ENCODE measurements around the gene ZNF511.

ZNF511 gene

GRCh38 chr10:133302230-133302629 is 6.5 kb upstream of the ZNF511 start:
- peaks cover 31% of the 10 kb centered on the region for H3K4me1 Mint-ChIP-seq
- H3K27ac Mint-ChIP-seq (ENCODE audit: low read depth) = no peak overlapping the region
- no peaks in the 10 kb centered on the region for H3K27me3 Mint-ChIP-seq
- H3K36me3 Mint-ChIP-seq (ENCODE audit: insufficient read depth) = peaks cover 43% of the 10 kb centered on the region
- ATAC-seq (replicated peaks; ENCODE audit: extremely low read depth, poor library complexity, severe bottlenecking) (no peak), DNase-seq (ENCODE audit: low spot score in 2 of 2) (no peak)
- no peaks in the 10 kb centered on the region for H3K9me3 Mint-ChIP-seq
- no peak overlapping the region for H3K4me3 Mint-ChIP-seq

DNA sequence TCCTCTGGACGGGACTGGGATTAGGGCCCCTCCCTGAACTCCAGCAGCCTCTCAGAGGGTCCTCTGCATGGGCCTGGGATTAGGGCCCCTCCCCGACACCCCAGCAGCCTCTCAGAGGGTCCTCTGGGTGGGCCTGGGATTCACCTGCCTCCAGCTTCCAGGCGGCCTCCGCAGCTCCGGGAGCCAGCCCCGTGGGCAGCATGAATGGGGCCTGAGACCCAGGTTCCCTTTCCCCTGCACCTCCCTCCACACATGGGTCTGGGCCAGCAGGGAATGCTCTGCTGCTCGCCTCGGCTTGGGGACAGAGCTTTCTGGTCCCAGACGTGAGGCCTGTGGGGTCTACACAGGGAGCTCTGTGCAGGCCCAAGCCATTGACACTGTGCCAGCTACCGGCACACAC is 5.5 kb upstream of the ZNF511 start:
- Mint-ChIP-seq H3K27ac (ENCODE audit: low read depth) (no peak overlapping the region), H3K4me1 (peaks cover 41% of the 10 kb centered on the region), H3K36me3 (ENCODE audit: insufficient read depth) (peaks cover 43% of the 10 kb centered on the region), H3K9me3 (no peaks in the 10 kb centered on the region), H3K4me3 (no peak overlapping the region), H3K27me3 (no peaks in the 10 kb centered on the region)
- no peak for DNase-seq (ENCODE audit: low spot score in 2 of 2)
- no peak for ATAC-seq (replicated peaks; ENCODE audit: extremely low read depth, poor library complexity, severe bottlenecking)

DNA sequence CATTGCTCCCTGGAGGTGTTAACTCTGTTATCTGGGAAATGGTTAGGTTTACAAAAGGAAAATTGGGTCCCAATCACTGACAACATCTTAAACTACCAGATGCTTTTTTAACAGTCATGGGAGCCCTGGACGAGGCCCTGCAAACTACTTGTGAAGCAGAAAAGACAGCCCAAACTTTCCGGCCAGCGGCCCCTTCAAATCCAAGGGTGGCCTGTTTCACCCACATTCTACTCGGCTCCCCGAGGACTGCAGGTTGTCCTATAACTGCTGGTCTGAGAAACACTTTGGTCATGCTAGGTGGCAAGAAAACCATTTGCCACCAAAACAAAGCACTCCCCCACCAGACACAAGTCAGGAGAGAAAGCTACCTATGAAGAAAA is 2.6 kb upstream of the ZNF511 start:
- no peak overlapping the region for H3K4me3 Mint-ChIP-seq
- H3K36me3 Mint-ChIP-seq (ENCODE audit: insufficient read depth) = peaks cover 33% of the 10 kb centered on the region
- no peak for DNase-seq (ENCODE audit: low spot score in 2 of 2)
- no peak for ATAC-seq (replicated peaks; ENCODE audit: extremely low read depth, poor library complexity, severe bottlenecking)
- H3K4me1 Mint-ChIP-seq = peaks cover 37% of the 10 kb centered on the region
- H3K27me3 Mint-ChIP-seq = no peaks in the 10 kb centered on the region
- H3K9me3 Mint-ChIP-seq = no peaks in the 10 kb centered on the region
- no peak overlapping the region for H3K27ac Mint-ChIP-seq (ENCODE audit: low read depth)

DNA sequence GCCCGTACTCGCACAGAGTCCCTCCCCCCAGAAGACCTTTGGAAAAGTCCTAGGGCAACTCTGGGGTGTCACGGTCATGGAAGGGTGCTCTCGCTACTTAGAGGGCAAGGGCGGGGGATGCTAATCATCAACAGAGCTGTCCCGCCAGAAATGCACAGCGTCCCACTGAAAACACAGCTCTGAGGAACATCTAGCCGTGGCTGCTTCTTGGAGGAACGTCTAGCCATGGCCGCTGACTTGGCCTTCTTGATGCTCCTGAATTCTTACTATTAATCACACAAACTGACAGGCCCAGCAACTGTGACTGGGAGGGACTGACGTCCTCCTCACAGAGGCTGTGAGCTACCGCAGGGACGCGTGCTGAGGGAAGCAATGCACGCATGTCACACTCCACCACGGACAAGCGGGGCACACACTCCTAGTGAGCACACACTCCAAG is 1.8 kb upstream of the ZNF511 start:
- Mint-ChIP-seq H3K9me3 (no peaks in the 10 kb centered on the region), H3K27ac (ENCODE audit: low read depth) (peak overlapping the region; percentile 100), H3K4me1 (peaks cover 37% of the 10 kb centered on the region), H3K36me3 (ENCODE audit: insufficient read depth) (peaks cover 29% of the 10 kb centered on the region), H3K4me3 (peak overlapping the region; percentile 95), H3K27me3 (no peaks in the 10 kb centered on the region)
- no peak for DNase-seq (ENCODE audit: low spot score in 2 of 2)
- ATAC-seq (replicated peaks; ENCODE audit: extremely low read depth, poor library complexity, severe bottlenecking) = no peak

DNA sequence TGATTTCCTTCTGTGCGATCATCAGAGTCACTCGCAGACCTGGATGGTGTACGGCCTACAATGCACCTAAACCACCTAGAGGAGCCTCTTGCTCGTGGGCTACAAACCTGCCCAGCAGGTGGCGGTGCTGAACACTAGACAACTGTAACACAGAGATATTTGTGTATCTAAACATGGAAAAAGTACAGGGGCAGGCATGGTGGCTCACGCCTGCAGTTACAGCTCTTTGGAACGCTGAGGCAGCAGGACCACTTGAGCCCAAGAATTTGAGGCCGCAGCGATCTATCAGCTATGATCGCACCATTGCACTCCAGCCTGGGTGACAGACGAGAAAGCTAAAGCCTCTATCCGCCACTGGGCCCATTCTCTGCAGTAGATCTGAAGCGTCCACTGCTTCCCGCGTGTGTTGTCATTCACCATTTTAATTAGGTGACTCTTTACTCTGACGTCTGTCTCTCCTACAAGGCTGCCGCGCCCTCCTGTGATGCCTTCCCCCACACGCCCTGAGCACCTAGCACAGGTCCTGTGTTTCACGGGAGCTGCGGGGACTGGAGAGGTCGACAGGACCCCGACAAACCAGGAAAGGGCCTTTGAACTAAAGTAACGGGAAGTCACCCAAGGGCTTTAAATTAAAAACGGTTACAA is 816 bp upstream of the ZNF511 start:
- H3K9me3 Mint-ChIP-seq = no peaks in the 10 kb centered on the region
- peak; percentile 82 to 84 for DNase-seq (ENCODE audit: low spot score in 2 of 2)
- H3K36me3 Mint-ChIP-seq (ENCODE audit: insufficient read depth) = peaks cover 27% of the 10 kb centered on the region
- peak overlapping the region; percentile 100 for H3K27ac Mint-ChIP-seq (ENCODE audit: low read depth)
- no peaks in the 10 kb centered on the region for H3K27me3 Mint-ChIP-seq
- H3K4me1 Mint-ChIP-seq = peaks cover 37% of the 10 kb centered on the region
- H3K4me3 Mint-ChIP-seq = peak overlapping the region; percentile 95
- ATAC-seq (replicated peaks; ENCODE audit: extremely low read depth, poor library complexity, severe bottlenecking) = peak; percentile 72

- Mint-ChIP-seq H3K4me3 (peak overlapping the region; percentile 95), H3K27ac (ENCODE audit: low read depth) (peak overlapping the region; percentile 100), H3K36me3 (ENCODE audit: insufficient read depth) (peaks cover 25% of the 10 kb centered on the region), H3K4me1 (peaks cover 32% of the 10 kb centered on the region), H3K27me3 (no peaks in the 10 kb centered on the region), H3K9me3 (no peaks in the 10 kb centered on the region)
- ATAC-seq (replicated peaks; ENCODE audit: extremely low read depth, poor library complexity, severe bottlenecking) (peak; percentile 56), DNase-seq (ENCODE audit: low spot score in 2 of 2) (peak; percentile 91 to 93)
These were observed 496 bp downstream of the ZNF511 start for GRCh38 chr10:133309100-133309719.

DNA sequence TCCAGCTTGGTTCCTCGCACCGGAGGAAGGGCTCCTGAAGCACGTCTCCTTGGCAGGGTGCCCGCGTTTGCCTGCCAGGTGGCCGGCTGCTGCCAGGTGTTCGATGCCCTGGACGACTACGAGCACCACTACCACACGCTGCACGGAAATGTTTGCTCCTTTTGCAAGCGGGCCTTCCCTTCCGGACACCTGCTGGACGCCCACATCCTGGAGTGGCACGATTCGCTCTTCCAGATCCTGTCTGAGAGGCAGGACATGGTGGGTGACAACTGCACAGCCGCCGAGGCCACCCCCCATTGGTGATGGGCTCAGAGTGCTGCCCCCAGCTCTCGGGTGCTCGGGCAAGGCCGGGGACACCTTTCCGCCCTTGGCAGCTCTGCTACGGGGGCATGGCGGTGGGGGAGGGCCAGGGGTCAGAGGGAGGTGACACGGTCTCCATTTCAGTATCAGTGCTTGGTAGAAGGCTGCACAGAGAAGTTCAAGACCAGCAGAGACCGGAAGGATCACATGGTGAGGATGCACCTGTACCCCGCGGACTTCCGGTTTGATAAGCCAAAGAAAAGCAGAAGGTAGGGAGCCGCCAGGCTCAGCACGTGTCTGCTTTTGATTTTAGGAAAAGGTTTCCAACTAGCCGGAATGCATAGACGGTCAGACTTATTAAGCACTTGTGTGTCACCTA is 1.1 kb downstream of the ZNF511 start:
- peaks cover 34% of the 10 kb centered on the region for H3K4me1 Mint-ChIP-seq
- H3K27ac Mint-ChIP-seq (ENCODE audit: low read depth) = peak overlapping the region; percentile 100
- H3K4me3 Mint-ChIP-seq = peak overlapping the region; percentile 95
- H3K36me3 Mint-ChIP-seq (ENCODE audit: insufficient read depth) = peaks cover 25% of the 10 kb centered on the region
- no peak for ATAC-seq (replicated peaks; ENCODE audit: extremely low read depth, poor library complexity, severe bottlenecking)
- no peaks in the 10 kb centered on the region for H3K9me3 Mint-ChIP-seq
- no peak for DNase-seq (ENCODE audit: low spot score in 2 of 2)
- no peaks in the 10 kb centered on the region for H3K27me3 Mint-ChIP-seq

GRCh38 chr10:133310399-133310755 is 1.7 kb downstream of the ZNF511 start:
- peaks cover 29% of the 10 kb centered on the region for H3K4me1 Mint-ChIP-seq
- H3K9me3 Mint-ChIP-seq = no peaks in the 10 kb centered on the region
- ATAC-seq (replicated peaks; ENCODE audit: extremely low read depth, poor library complexity, severe bottlenecking) (no peak), DNase-seq (ENCODE audit: low spot score in 2 of 2) (no peak)
- H3K27ac Mint-ChIP-seq (ENCODE audit: low read depth) = no peak overlapping the region
- no peak overlapping the region for H3K4me3 Mint-ChIP-seq
- H3K36me3 Mint-ChIP-seq (ENCODE audit: insufficient read depth) = peaks cover 25% of the 10 kb centered on the region
- H3K27me3 Mint-ChIP-seq = no peaks in the 10 kb centered on the region

- no peak overlapping the region for H3K4me3 Mint-ChIP-seq
- H3K36me3 Mint-ChIP-seq (ENCODE audit: insufficient read depth) = peaks cover 25% of the 10 kb centered on the region
These were observed 2.1 kb downstream of the ZNF511 start for GRCh38 chr10:133310789-133311188.

GRCh38 chr10:133311570-133311969 is 2.9 kb downstream of the ZNF511 start:
- H3K27ac Mint-ChIP-seq (ENCODE audit: low read depth) = no peak overlapping the region
- DNase-seq (ENCODE audit: low spot score in 2 of 2) (no peak), ATAC-seq (replicated peaks; ENCODE audit: extremely low read depth, poor library complexity, severe bottlenecking) (no peak)
- no peaks in the 10 kb centered on the region for H3K9me3 Mint-ChIP-seq
- H3K4me1 Mint-ChIP-seq = peaks cover 25% of the 10 kb centered on the region
- peaks cover 25% of the 10 kb centered on the region for H3K36me3 Mint-ChIP-seq (ENCODE audit: insufficient read depth)
- H3K27me3 Mint-ChIP-seq = no peaks in the 10 kb centered on the region
- no peak overlapping the region for H3K4me3 Mint-ChIP-seq

More at GRCh38 chr10:133310789-133311188, 2.1 kb downstream of the ZNF511 start:
- no peak for ATAC-seq (replicated peaks; ENCODE audit: extremely low read depth, poor library complexity, severe bottlenecking)
- Mint-ChIP-seq H3K9me3 (no peaks in the 10 kb centered on the region), H3K27me3 (no peaks in the 10 kb centered on the region), H3K4me1 (peaks cover 25% of the 10 kb centered on the region), H3K27ac (ENCODE audit: low read depth) (no peak overlapping the region)
- no peak for DNase-seq (ENCODE audit: low spot score in 2 of 2)

GRCh38 chr10:133312016-133312768 is 3.5 kb downstream of the ZNF511 start:
- H3K4me3 Mint-ChIP-seq = no peak overlapping the region
- no peaks in the 10 kb centered on the region for H3K9me3 Mint-ChIP-seq
- peaks cover 21% of the 10 kb centered on the region for H3K4me1 Mint-ChIP-seq
- H3K27ac Mint-ChIP-seq (ENCODE audit: low read depth) = no peak overlapping the region
- DNase-seq (ENCODE audit: low spot score in 2 of 2) = no peak
- no peaks in the 10 kb centered on the region for H3K27me3 Mint-ChIP-seq
- peaks cover 25% of the 10 kb centered on the region for H3K36me3 Mint-ChIP-seq (ENCODE audit: insufficient read depth)
- no peak for ATAC-seq (replicated peaks; ENCODE audit: extremely low read depth, poor library complexity, severe bottlenecking)

- H3K27me3 Mint-ChIP-seq = no peaks in the 10 kb centered on the region
- H3K4me1 Mint-ChIP-seq = peaks cover 15% of the 10 kb centered on the region
- H3K4me3 Mint-ChIP-seq = no peak overlapping the region
- ATAC-seq (replicated peaks; ENCODE audit: extremely low read depth, poor library complexity, severe bottlenecking) = no peak
- DNase-seq (ENCODE audit: low spot score in 2 of 2) = no peak
- no peaks in the 10 kb centered on the region for H3K9me3 Mint-ChIP-seq
- H3K36me3 Mint-ChIP-seq (ENCODE audit: insufficient read depth) = peaks cover 21% of the 10 kb centered on the region
- H3K27ac Mint-ChIP-seq (ENCODE audit: low read depth) = no peak overlapping the region
These were observed 4.0 kb downstream of the ZNF511 start for GRCh38 chr10:133312769-133313145.

Data from central memory CD8-positive, alpha-beta T cell (primary cell).